HG03064 (cell line): Measurements from ENCODE around the gene STMP1.
"Not testable (repeated sequence)": the region's sequence is repeated elsewhere in the genome, so short reads cannot be mapped to it uniquely, and the experiment has no call there.

Experiments
- ATAC-seq: cut with Tn5 transposase; IDR thresholded peaks from one replicate; pipeline ENCODE4 v1.9.1; 2021; ENCODE audit warnings: low read depth; ENCODE audit not compliant: unreplicated experiment

Gene STMP1

GRCh38 chr7:135664046-135664589, 1.8 kb downstream of the STMP1 start:
- ATAC-seq = no peak

GRCh38 chr7:135665042-135665441, 2.7 kb downstream of the STMP1 start:
- ATAC-seq = no peak

- ATAC-seq = no peak
Measured at GRCh38 chr7:135666156-135666555, 3.8 kb downstream of the STMP1 start.

- ATAC-seq = no peak
Measured at GRCh38 chr7:135666846-135667245, 4.5 kb downstream of the STMP1 start.

- ATAC-seq = not testable (repeated sequence)
Measured at GRCh38 chr7:135667626-135668025, 5.3 kb downstream of the STMP1 start.

GRCh38 chr7:135668852-135669395, 6.6 kb downstream of the STMP1 start:
- not testable (repeated sequence) for ATAC-seq

- ATAC-seq = no peak
Measured at GRCh38 chr7:135669774-135670173, 7.5 kb downstream of the STMP1 start.

GRCh38 chr7:135670179-135670578, 7.9 kb downstream of the STMP1 start:
- ATAC-seq = no peak

GRCh38 chr7:135672560-135673359, 10.4 kb downstream of the STMP1 start:
- no peak for ATAC-seq

GRCh38 chr7:135673360-135673706, 11.0 kb downstream of the STMP1 start:
- ATAC-seq = no peak

- no peak for ATAC-seq
Measured at GRCh38 chr7:135678612-135679575, 16.6 kb downstream of the STMP1 start.

GRCh38 chr7:135681762-135682161, 19.4 kb downstream of the STMP1 start:
- no peak for ATAC-seq

- no peak for ATAC-seq
Measured at GRCh38 chr7:135682191-135682590, 19.9 kb downstream of the STMP1 start.

GRCh38 chr7:135683609-135684008, 21.3 kb downstream of the STMP1 start:
- ATAC-seq = no peak

- no peak for ATAC-seq
Measured at GRCh38 chr7:135684136-135684535, 21.8 kb downstream of the STMP1 start.

GRCh38 chr7:135684699-135685098, 22.4 kb downstream of the STMP1 start:
- no peak for ATAC-seq

- ATAC-seq = no peak
Measured at GRCh38 chr7:135685306-135686084, 23.2 kb downstream of the STMP1 start.

- ATAC-seq = no peak
Measured at GRCh38 chr7:135687466-135687865, 25.2 kb downstream of the STMP1 start.

GRCh38 chr7:135690566-135690965, 28.3 kb downstream of the STMP1 start:
- ATAC-seq = no peak

GRCh38 chr7:135692055-135692454, 29.7 kb downstream of the STMP1 start:
- no peak for ATAC-seq
